K562 (cell line): Measurements from ENCODE around the gene HOXA1. TPM values are rescaled to one million over a fixed set of nuclear protein-coding genes. Genes with fewer than 3 reads are reported as not detected.

ENCODE experiments used
- BCLAF1 ChIP-seq, 2 experiments: fragments of 450-650 bp in 1 of 2; IDR thresholded peaks; 2 replicates each; pipeline ENCODE4 v1.6.1; 2011 to 2017; ENCODE audit warnings: low read depth in 2 of 2, antibody characterized with exemption in 1 of 2, borderline replicate concordance in 1 of 2, low read length in 1 of 2, mild to moderate bottlenecking in 1 of 2, mixed read lengths in 1 of 2; ENCODE audit not compliant: control insufficient read depth in 1 of 2
- THAP12 ChIP-seq: fragments of 250-450 bp; sonication (Bioruptor Pico); IDR thresholded peaks from 2 replicates; pipeline ENCODE4 v1.9.0; 2021; ENCODE audit warnings: mild to moderate bottlenecking, inconsistent platforms
- TOE1 ChIP-seq, 2 experiments: fragments of 450-650 bp in 1 of 2; sonication (generic) in 1 of 2; formaldehyde crosslinking in 1 of 2; IDR thresholded peaks; 2 replicates each; pipeline versions ENCODE4 v1.7.1 to v1.8.0; 2016 to 2022; ENCODE audit warnings: borderline replicate concordance in 2 of 2, mild to moderate bottlenecking in 2 of 2, antibody characterized with exemption in 1 of 2, inconsistent platforms in 1 of 2, low read depth in 1 of 2, missing genetic modification reagents in 1 of 2, moderate library complexity in 1 of 2
- polyA plus RNA-seq, 8 experiments: library from polyadenylated mRNA; depleted of rRNA in 4 of 8; stranded (reverse) in 5 of 8; unstranded in 3 of 8; fragments of >200 nt; fragmentation: Nextera tagmentation in 2 of 8; fragmentation: Illumina TruSeq in 1 of 8; extraction: Ambion mirVana in 2 of 8; extraction: Trizol in 1 of 8; gene quantifications; 2 replicates each; pipeline versions ENCODE4 v1.2.1 to v1.2.3, GENCODE V29; 2011 to 2014; ENCODE audit warnings: inconsistent platforms in 1 of 8, missing spikeins in 1 of 8
- total RNA-seq, 7 experiments: library from RNA; depleted of rRNA in 6 of 7; stranded (reverse); fragments of >200 nt in 6 of 7; fragmentation: Illumina TruSeq in 2 of 7; extraction: Trizol in 2 of 7; gene quantifications; 2 replicates each; pipeline versions ENCODE4 v1.2.1 to v1.2.3, GENCODE V29; 2011 to 2021; ENCODE audit warnings: low replicate concordance in 1 of 7

HOXA1 gene
- total and polyA plus RNA-seq, 9 of the 15 experiments (the other 6 are each of a cell fraction or from before 2014, with no cell fraction given), result 0.03 to 0.63 (median 0.09) TPM; not detected in 4

- no peak for TF ChIP-seq THAP12 (CRISPR knock-in tag)
- TF ChIP-seq TOE1 (IDR thresholded peaks at IDR 0.05; ENCODE audit: borderline replicate concordance), result no peak
- TF ChIP-seq TOE1 (CRISPR knock-in tag; IDR thresholded peaks at IDR 0.05; ENCODE audit: borderline replicate concordance, low read depth), result no peak
- TF ChIP-seq BCLAF1 (IDR thresholded peaks at IDR 0.05; ENCODE audit: borderline replicate concordance in 1 of 2, control insufficient read depth in 1 of 2, low read depth in 2 of 2, low read length in 1 of 2), result no peak
Measured at GRCh38 chr7:27112361-27112760, 16.6 kb upstream of the HOXA1 start (continued).
